Stimulated activated CD8-positive, alpha-beta memory T cell treated with anti-CD3 and anti-CD28 coated beads, Interleukin-12 subunit alpha, Interleukin-12 subunit beta, amount 100 ng/mL, for 24 hours (primary cell): ENCODE results near the gene COL21A1.

ENCODE experiments used
- DNase-seq: peaks from one replicate; pipeline ENCODE4 v3.0.0-alpha.2; 2020; ENCODE audit errors: extremely low read depth

The COL21A1 gene

GRCh38 chr6:56009636-56010035, 237.7 kb downstream of the COL21A1 start:
- DNase-seq = no peak
